Peyer's patch (tissue), 4 donors: ENCODE results near the gene HOXD1. TPM values are rescaled to one million over a fixed set of nuclear protein-coding genes. Genes with fewer than 3 reads are reported as not detected.

ENCODE experiments used
- DNase-seq, 3 donors: peaks; one replicate each; pipeline ENCODE4 v3.0.0-alpha.2; 2017 to 2019
- H3K27ac ChIP-seq, 4 donors: fragments of 200-600 bp; sonication (generic); one replicate each; pipeline ENCODE4 v1.5.1; 2016 to 2019
- H3K27me3 ChIP-seq, 2 donors: fragments of 200-600 bp; sonication (generic); one replicate each; pipeline ENCODE4 v1.5.1; 2019
- H3K36me3 ChIP-seq, 3 donors: fragments of 200-600 bp; sonication (generic); one replicate each; pipeline ENCODE4 v1.5.1; 2016 to 2019
- H3K4me1 ChIP-seq, 4 donors: fragments of 200-600 bp; sonication (generic); one replicate each; pipeline ENCODE4 v1.5.1; 2016 to 2019
- H3K4me3 ChIP-seq, 4 donors: fragments of 200-600 bp; sonication (generic); 1 replicate in 3 of 4; 2 replicates in 1 of 4; pipeline ENCODE4 v1.5.1; 2016 to 2019; ENCODE audit warnings: mild to moderate bottlenecking in 1 of 4
- H3K9me3 ChIP-seq, 4 donors: fragments of 200-600 bp; sonication (generic); one replicate each; pipeline ENCODE4 v1.5.1; 2016 to 2019; ENCODE audit warnings: mild to moderate bottlenecking in 1 of 4
- POLR2A ChIP-seq, 2 donors: fragments of 450-650 bp; IDR thresholded peaks; one replicate each; pipeline ENCODE4 v1.5.1; 2017; ENCODE audit warnings: antibody characterized with exemption in 2 of 2, mild to moderate bottlenecking in 2 of 2, moderate library complexity in 2 of 2
- total RNA-seq, 4 donors: library from RNA; depleted of rRNA; stranded (reverse); fragments of >200 nt; gene quantifications; one replicate each; pipeline ENCODE4 v1.1.0, GENCODE V29; 2016
- TF ChIP-seq, protein P1 (sequence below), 6 experiments: fragments of 450-650 bp in 4 of 6; fragments of 200-600 bp in 2 of 6; sonication (generic) in 1 of 6; IDR thresholded peaks; one replicate each; pipeline ENCODE4 v1.5.1; 2017 to 2019; ENCODE audit warnings: antibody characterized with exemption in 6 of 6, mild to moderate bottlenecking in 3 of 6, moderate library complexity in 1 of 6

HOXD1 gene
- total RNA-seq, 4 donors from 2014 or later: 2.5 to 11.5 (median 9.5) TPM

DNA sequence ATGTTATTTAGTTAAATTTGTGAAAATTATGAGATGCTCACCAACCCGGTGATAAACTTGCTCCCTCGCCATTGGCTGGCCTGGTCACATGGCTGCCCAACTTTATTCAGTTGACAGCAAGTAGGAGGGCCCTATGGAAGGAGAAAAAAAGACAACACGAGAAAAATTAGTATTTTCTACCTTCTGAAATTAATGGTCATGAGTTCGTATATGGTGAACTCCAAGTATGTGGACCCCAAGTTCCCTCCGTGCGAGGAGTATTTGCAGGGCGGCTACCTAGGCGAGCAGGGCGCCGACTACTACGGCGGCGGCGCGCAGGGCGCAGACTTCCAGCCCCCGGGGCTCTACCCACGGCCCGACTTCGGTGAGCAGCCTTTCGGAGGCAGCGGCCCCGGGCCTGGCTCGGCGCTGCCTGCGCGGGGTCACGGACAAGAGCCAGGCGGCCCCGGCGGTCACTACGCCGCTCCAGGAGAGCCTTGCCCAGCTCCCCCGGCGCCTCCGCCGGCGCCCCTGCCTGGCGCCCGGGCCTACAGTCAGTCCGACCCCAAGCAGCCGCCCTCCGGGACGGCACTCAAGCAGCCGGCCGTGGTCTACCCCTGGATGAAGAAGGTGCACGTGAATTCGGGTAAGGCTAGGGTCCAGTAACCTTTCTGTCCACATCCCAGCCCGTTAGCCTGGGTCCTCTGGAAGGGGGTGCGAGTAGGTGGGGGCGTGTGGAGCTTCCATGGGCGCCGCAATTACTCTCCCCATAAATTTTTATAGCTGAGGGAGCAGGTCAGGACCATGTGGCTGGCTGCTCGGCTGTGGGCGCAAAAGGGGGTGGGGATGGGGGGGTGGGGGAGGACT lies 36.8 kb upstream of the HOXD1 start, which contains the start of gene HOXD4:
TSS of gene HOXD4 (plus strand) at position 109 of the 846 bp plus-strand sequence. CDS start at position 193, 84 bp downstream.
- DNase-seq: no peak

DNA sequence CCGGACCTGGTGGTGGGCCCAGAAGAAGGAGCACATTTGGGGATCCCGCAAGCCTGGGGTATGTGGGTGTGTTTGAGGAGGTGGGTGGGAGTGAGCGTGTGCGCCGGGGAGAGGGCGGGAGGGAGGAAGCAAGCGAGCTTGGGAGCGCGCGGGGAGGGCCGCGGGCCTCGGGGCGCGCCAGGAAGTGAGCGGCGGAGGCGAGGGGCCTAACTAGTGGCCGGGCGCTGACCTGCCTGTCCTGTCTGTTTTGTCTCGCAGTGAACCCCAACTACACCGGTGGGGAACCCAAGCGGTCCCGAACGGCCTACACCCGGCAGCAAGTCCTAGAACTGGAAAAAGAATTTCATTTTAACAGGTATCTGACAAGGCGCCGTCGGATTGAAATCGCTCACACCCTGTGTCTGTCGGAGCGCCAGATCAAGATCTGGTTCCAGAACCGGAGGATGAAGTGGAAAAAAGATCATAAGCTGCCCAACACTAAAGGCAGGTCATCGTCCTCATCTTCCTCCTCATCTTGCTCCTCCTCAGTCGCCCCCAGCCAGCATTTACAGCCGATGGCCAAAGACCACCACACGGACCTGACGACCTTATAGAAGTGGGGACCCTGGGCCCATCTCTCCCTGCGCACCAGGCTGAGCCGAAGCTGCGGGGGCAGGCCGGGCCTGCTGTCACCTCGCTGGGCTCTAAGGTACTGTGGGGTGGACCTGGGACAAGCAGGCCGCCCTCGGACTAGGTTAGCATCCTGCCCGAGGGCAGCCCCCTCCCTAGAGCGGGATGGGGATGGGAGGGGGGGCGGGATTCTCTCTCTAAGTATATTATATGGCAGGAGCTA lies 35.9 kb upstream of the HOXD1 start:
- Histone ChIP-seq H3K9me3 (no peaks in the 10 kb centered on the region), H3K4me1 (no peaks in the 10 kb centered on the region), H3K27me3 (no peaks in the 10 kb centered on the region), H3K4me3 (no peak overlapping the region), H3K36me3 (peaks cover 0 to 11% (median 0%) of the 10 kb centered on the region in 3 donors), H3K27ac (no peak overlapping the region)
- DNase-seq: no peak
- no peak for TF ChIP-seq POLR2A (IDR thresholded peaks at IDR 0.05)
- TF ChIP-seq, protein P1, sequence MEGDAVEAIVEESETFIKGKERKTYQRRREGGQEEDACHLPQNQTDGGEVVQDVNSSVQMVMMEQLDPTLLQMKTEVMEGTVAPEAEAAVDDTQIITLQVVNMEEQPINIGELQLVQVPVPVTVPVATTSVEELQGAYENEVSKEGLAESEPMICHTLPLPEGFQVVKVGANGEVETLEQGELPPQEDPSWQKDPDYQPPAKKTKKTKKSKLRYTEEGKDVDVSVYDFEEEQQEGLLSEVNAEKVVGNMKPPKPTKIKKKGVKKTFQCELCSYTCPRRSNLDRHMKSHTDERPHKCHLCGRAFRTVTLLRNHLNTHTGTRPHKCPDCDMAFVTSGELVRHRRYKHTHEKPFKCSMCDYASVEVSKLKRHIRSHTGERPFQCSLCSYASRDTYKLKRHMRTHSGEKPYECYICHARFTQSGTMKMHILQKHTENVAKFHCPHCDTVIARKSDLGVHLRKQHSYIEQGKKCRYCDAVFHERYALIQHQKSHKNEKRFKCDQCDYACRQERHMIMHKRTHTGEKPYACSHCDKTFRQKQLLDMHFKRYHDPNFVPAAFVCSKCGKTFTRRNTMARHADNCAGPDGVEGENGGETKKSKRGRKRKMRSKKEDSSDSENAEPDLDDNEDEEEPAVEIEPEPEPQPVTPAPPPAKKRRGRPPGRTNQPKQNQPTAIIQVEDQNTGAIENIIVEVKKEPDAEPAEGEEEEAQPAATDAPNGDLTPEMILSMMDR (IDR thresholded peaks at IDR 0.05): no peak

More for the DNA sequence above, 36.8 kb upstream of the HOXD1 start, which contains the start of gene HOXD4:
- no peaks in the 10 kb centered on the region for H3K27me3 ChIP-seq
- TF ChIP-seq POLR2A (IDR thresholded peaks at IDR 0.05): no peak
- TF ChIP-seq, protein P1 (IDR thresholded peaks at IDR 0.05): no peak
- H3K4me3 ChIP-seq: no peak within 1 kb of the TSS
- H3K27ac ChIP-seq: no peak within 1 kb of the TSS
- H3K36me3 ChIP-seq: peaks cover 0 to 11% (median 0%) of the 10 kb centered on the region in 3 donors
- no peaks in the 10 kb centered on the region for H3K4me1 ChIP-seq
- no peaks in the 10 kb centered on the region for H3K9me3 ChIP-seq

- no peak overlapping the region for H3K4me3 ChIP-seq
- no peak overlapping the region for H3K27ac ChIP-seq
- peaks cover 0 to 11% (median 0%) of the 10 kb centered on the region in 3 donors for H3K36me3 ChIP-seq
- no peaks in the 10 kb centered on the region for H3K9me3 ChIP-seq
- TF ChIP-seq, protein P1 (IDR thresholded peaks at IDR 0.05): no peak
- TF ChIP-seq POLR2A (IDR thresholded peaks at IDR 0.05): no peak
- H3K27me3 ChIP-seq: no peaks in the 10 kb centered on the region
- DNase-seq: no peak
- peaks cover 0 to 16% (median 0%) of the 10 kb centered on the region in 4 donors for H3K4me1 ChIP-seq
Observed at GRCh38 chr2:176154576-176155252, 33.8 kb upstream of the HOXD1 start.

GRCh38 chr2:176155356-176156044 lies 33.0 kb upstream of the HOXD1 start:
- DNase-seq: no peak
- Histone ChIP-seq H3K27me3 (no peaks in the 10 kb centered on the region), H3K27ac (no peak overlapping the region), H3K4me3 (no peak overlapping the region), H3K9me3 (no peaks in the 10 kb centered on the region), H3K36me3 (peaks cover 0 to 11% (median 0%) of the 10 kb centered on the region in 3 donors), H3K4me1 (peaks cover 0 to 23% (median 0%) of the 10 kb centered on the region in 4 donors)
- no peak for TF ChIP-seq POLR2A (IDR thresholded peaks at IDR 0.05)
- TF ChIP-seq, protein P1 (IDR thresholded peaks at IDR 0.05): no peak
